PC-9 (cell line): ENCODE measurements around the gene COL4A1. TPM values are rescaled to one million over a fixed set of nuclear protein-coding genes. Genes with fewer than 3 reads are reported as not detected.
A peak's percentile ranks its signal among the peaks of the same experiment; 100 is the strongest.

Experiments used
- BruUV-seq: library from RNA; stranded (reverse); fragments of 400-500 nt; replicated peaks from 2 replicates; lab custom pipeline; 2021; lab: Mats Ljungman, UMichigan
- CTCF ChIA-PET: fragments of 300-600 bp; sonication (Branson Sonifier 250); formaldehyde crosslinking; loops from one replicate; lab custom pipeline; 2022; ENCODE audit warnings: antibody characterized with exemption; lab: Charles Lee
- POLR2A ChIA-PET: fragments of 300-600 bp; sonication (Branson Sonifier 250); formaldehyde crosslinking; loops from one replicate; lab custom pipeline; 2022; ENCODE audit warnings: antibody characterized with exemption; ENCODE audit not compliant: unreplicated experiment; lab: Charles Lee
- DNase-seq, 2 experiments: peaks; one replicate each; pipeline versions ENCODE4 v3.0.0 to v3.0.0-alpha.2; 2015 to 2022; ENCODE audit warnings: mixed read lengths in 1 of 2
- H2AFZ ChIP-seq: fragments of 200-600 bp; sonication (generic); 2 replicates; pipeline ENCODE4 v1.8.1; 2017; ENCODE audit warnings: antibody characterized with exemption
- H3F3A ChIP-seq: fragments of 200-600 bp; sonication (generic); 2 replicates; pipeline ENCODE4 v1.8.1; 2017; ENCODE audit warnings: antibody characterized with exemption, mild to moderate bottlenecking, low read depth; ENCODE audit not compliant: insufficient read depth
- H3K27ac ChIP-seq: fragments of 200-600 bp; sonication (generic); 2 replicates; pipeline ENCODE4 v1.6.1; 2016; ENCODE audit warnings: mixed run types
- H3K27me3 ChIP-seq: fragments of 200-600 bp; sonication (generic); 2 replicates; pipeline ENCODE4 v1.6.1; 2016; ENCODE audit warnings: low read depth, mixed run types; ENCODE audit not compliant: insufficient read depth
- H3K36me3 ChIP-seq: fragments of 200-600 bp; sonication (generic); 2 replicates; pipeline ENCODE4 v1.6.1; 2016; ENCODE audit warnings: low read depth, mixed run types
- H3K4me1 ChIP-seq: fragments of 200-600 bp; sonication (generic); replicated peaks from 2 replicates; pipeline ENCODE4 v1.6.1; 2016; ENCODE audit warnings: mixed run types; ENCODE audit not compliant: insufficient read depth
- H3K4me2 ChIP-seq: fragments of 200-600 bp; sonication (generic); 2 replicates; pipeline ENCODE4 v1.6.1; 2017; ENCODE audit warnings: mixed run types
- H3K4me3 ChIP-seq: fragments of 200-600 bp; sonication (generic); 2 replicates; pipeline ENCODE4 v1.6.1; 2016; ENCODE audit warnings: mixed run types
- H3K79me2 ChIP-seq: fragments of 200-600 bp; sonication (generic); 2 replicates; pipeline ENCODE4 v1.6.1; 2017; ENCODE audit warnings: low read depth, mixed run types
- H3K9me2 ChIP-seq: fragments of 200-600 bp; sonication (generic); 2 replicates; pipeline ENCODE4 v1.8.1; 2017; ENCODE audit warnings: mild to moderate bottlenecking; ENCODE audit not compliant: insufficient read depth
- H3K9me3 ChIP-seq: fragments of 200-600 bp; sonication (generic); 2 replicates; pipeline ENCODE4 v1.8.1; 2016; ENCODE audit warnings: low read depth; ENCODE audit not compliant: insufficient read depth
- H4K20me1 ChIP-seq: fragments of 200-600 bp; sonication (generic); 2 replicates; pipeline ENCODE4 v1.8.1; 2017; ENCODE audit not compliant: insufficient read depth
- EZH2 ChIP-seq: fragments of 200-600 bp; sonication (generic); IDR thresholded peaks from 2 replicates; pipeline ENCODE4 v1.8.0; 2017; ENCODE audit warnings: antibody characterized with exemption, low read depth
- intact Hi-C: fragments of 100-400 bp; cut with micrococcal nuclease; formaldehyde crosslinking; loops from one replicate; pipeline ENCODE4 v1.10.0; 2022; ENCODE audit not compliant: unreplicated experiment
- total RNA-seq: library from RNA; stranded (reverse); gene quantifications from 2 replicates; pipeline ENCODE4 v1.2.3, GENCODE V29; 2021
- TF ChIP-seq, protein P1 (sequence below): fragments of 200-600 bp; sonication (generic); conservative IDR thresholded peaks from 2 replicates; pipeline ENCODE4 v1.6.1; 2017; ENCODE audit warnings: mixed run types, antibody characterized with exemption, mild to moderate bottlenecking, moderate library complexity

The COL4A1 gene
- total RNA-seq, 1 experiment from 2014 or later = 24.5 TPM

DNA sequence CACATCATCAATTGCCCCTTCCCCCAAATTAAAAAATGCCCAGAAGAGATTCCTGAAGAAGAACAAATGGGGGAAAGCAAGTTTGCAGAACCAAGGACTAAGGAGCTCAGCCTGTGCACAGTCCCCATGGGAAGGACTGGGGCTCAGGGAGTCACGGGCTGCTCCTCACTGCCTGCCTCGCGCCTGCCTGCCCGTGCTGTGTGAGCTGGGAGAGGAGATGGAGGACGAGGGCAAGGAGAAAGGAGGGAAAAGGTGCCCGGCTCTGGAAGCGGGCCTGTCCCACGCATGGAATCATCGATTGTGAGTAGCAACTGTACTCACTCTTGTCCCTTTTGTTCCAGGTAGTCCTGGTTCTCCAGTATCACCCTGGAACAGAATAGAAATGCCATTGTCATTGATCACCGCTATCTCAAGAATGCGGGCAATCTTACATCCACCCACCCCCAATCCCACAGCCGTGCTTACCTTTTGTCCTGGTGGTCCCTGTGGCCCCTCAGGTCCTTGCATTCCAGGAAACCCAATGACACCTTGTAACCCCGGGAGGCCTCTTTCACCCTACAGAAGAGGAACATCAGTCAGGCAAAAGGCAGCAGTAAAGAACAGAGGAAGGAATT is 93.4 kb downstream of the COL4A1 start:
- POLR2A ChIA-PET = no interaction called here

DNA sequence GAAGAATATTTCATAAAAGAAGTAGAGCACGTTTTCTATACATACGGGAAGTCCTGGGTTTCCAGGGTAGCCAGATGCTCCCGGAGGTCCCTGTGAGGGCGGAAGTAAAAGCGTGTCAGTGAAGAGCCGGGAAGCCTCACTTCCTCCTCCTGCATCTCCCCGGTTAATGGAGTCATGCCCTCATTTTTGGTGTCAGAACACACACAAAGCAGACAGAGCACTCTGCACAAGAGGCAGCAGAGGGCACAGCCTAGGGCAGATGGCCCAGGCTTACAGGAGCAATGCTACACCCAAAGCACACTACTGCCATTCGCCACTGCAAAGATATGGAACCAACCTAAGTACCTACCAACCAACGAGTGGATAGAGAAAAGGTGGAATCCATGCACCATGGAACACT is 94.4 kb downstream of the COL4A1 start:
- intact Hi-C loops = loop anchor here (5.0 to 10.0 kb wide), 2 partner anchors 75 to 1298 kb away; no protein-coding TSS in a partner anchor
- H3K4me3 ChIP-seq = no peak overlapping the region
- no peaks in the 10 kb centered on the region for H3F3A ChIP-seq
- no peaks in the 10 kb centered on the region for H3K79me2 ChIP-seq
- H3K9me3 ChIP-seq = no peaks in the 10 kb centered on the region
- TF ChIP-seq, protein P1, sequence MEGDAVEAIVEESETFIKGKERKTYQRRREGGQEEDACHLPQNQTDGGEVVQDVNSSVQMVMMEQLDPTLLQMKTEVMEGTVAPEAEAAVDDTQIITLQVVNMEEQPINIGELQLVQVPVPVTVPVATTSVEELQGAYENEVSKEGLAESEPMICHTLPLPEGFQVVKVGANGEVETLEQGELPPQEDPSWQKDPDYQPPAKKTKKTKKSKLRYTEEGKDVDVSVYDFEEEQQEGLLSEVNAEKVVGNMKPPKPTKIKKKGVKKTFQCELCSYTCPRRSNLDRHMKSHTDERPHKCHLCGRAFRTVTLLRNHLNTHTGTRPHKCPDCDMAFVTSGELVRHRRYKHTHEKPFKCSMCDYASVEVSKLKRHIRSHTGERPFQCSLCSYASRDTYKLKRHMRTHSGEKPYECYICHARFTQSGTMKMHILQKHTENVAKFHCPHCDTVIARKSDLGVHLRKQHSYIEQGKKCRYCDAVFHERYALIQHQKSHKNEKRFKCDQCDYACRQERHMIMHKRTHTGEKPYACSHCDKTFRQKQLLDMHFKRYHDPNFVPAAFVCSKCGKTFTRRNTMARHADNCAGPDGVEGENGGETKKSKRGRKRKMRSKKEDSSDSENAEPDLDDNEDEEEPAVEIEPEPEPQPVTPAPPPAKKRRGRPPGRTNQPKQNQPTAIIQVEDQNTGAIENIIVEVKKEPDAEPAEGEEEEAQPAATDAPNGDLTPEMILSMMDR = no peak
- TF ChIP-seq EZH2 = no peak
- no peak overlapping the region for H3K27ac ChIP-seq
- no peak for DNase-seq
- H3K4me1 ChIP-seq = peaks cover 18% of the 10 kb centered on the region
- no peak overlapping the region for H3K4me2 ChIP-seq
- no peaks in the 10 kb centered on the region for H4K20me1 ChIP-seq
- H3K27me3 ChIP-seq = no peaks in the 10 kb centered on the region
- ChIA-PET CTCF (interaction anchor here (0.6 kb wide), 1 partner anchor 230 kb away, joined by 4 read pairs; no protein-coding TSS in a partner anchor), POLR2A (no interaction called here)
- BruUV-seq = no TSS peak
- no peak overlapping the region for H2AFZ ChIP-seq
- no peaks in the 10 kb centered on the region for H3K36me3 ChIP-seq
- no peaks in the 10 kb centered on the region for H3K9me2 ChIP-seq

More for the DNA sequence above, 93.4 kb downstream of the COL4A1 start:
- Histone ChIP-seq H3K9me3 (no peaks in the 10 kb centered on the region), H3K4me3 (no peak overlapping the region), H3K79me2 (no peaks in the 10 kb centered on the region), H3K27ac (no peak overlapping the region), H3K9me2 (no peaks in the 10 kb centered on the region), H4K20me1 (no peaks in the 10 kb centered on the region), H3K4me2 (no peak overlapping the region), H3K27me3 (no peaks in the 10 kb centered on the region), H2AFZ (no peak overlapping the region), H3F3A (no peaks in the 10 kb centered on the region), H3K4me1 (peaks cover 18% of the 10 kb centered on the region), H3K36me3 (no peaks in the 10 kb centered on the region)
- intact Hi-C loops = loop anchor here (5.0 to 10.0 kb wide), 2 partner anchors 76 to 1299 kb away; no protein-coding TSS in a partner anchor
- TF ChIP-seq, protein P1 = no peak
- no peak for TF ChIP-seq EZH2
- no TSS peak for BruUV-seq
- DNase-seq = peak in 1 of 2 experiments; percentile 10
- CTCF ChIA-PET = no interaction called here

DNA sequence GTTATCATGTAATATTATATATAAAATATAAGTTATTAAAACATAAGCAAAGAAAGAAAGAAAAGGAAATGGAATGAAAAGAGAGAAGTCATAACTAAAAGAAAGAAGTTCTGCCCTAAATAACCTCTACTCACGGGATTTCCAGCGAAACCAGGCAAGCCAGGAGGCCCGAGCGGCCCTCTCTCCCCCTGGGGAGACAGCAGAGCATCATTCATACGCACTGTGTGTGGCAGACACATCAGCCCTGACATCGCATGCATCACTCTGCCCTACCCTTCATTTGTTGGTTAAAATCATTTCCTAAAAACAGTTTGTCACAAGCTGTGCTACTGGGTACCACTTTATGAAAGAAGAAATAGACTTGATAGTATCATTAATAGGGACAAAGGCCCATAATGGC is 95.2 kb downstream of the COL4A1 start:
- Histone ChIP-seq H3F3A (no peaks in the 10 kb centered on the region), H2AFZ (no peak overlapping the region), H3K27ac (no peak overlapping the region), H3K27me3 (no peaks in the 10 kb centered on the region), H3K9me2 (no peaks in the 10 kb centered on the region), H3K9me3 (no peaks in the 10 kb centered on the region), H3K4me1 (peaks cover 18% of the 10 kb centered on the region), H3K4me3 (no peak overlapping the region), H3K79me2 (no peaks in the 10 kb centered on the region), H3K4me2 (no peak overlapping the region), H4K20me1 (no peaks in the 10 kb centered on the region), H3K36me3 (no peaks in the 10 kb centered on the region)
- no peak for DNase-seq
- TF ChIP-seq, protein P1 = no peak
- no peak for TF ChIP-seq EZH2
- intact Hi-C loops = loop anchor here (5.0 to 10.0 kb wide), 2 partner anchors 74 to 1297 kb away; no protein-coding TSS in a partner anchor
- POLR2A ChIA-PET = no interaction called here
- CTCF ChIA-PET = interaction anchor here (0.6 kb wide), 1 partner anchor 230 kb away, joined by 4 read pairs; no protein-coding TSS in a partner anchor
- BruUV-seq = no TSS peak
